Right atrium auricular region (tissue), 2 donors: Measurements from ENCODE around the gene THEM4. TPM values are rescaled to one million over a fixed set of nuclear protein-coding genes. Genes with fewer than 3 reads are reported as not detected.
A peak's percentile ranks its signal among the peaks of the same experiment; 100 is the strongest.

Source experiments
- DNase-seq: peaks from one replicate; pipeline ENCODE4 v3.0.0-alpha.2; 2019; ENCODE audit warnings: low spot score
- H3K27ac ChIP-seq, 2 donors: fragments of 200-600 bp; sonication (generic); 1 replicate in 1 of 2; 2 replicates in 1 of 2; pipeline ENCODE4 v1.5.1; 2016 to 2019
- H3K27me3 ChIP-seq, 2 donors: fragments of 200-600 bp; sonication (generic); one replicate each; pipeline versions ENCODE4 v1.5.1 to v1.6.0; 2017 to 2019
- H3K36me3 ChIP-seq: fragments of 200-600 bp; sonication (generic); one replicate; pipeline ENCODE4 v1.5.1; 2016
- H3K4me1 ChIP-seq, 2 donors: fragments of 200-600 bp; sonication (generic); one replicate each; pipeline versions ENCODE4 v1.5.1 to v1.6.0; 2017 to 2019
- H3K4me3 ChIP-seq, 2 donors: fragments of 200-600 bp; sonication (generic); 1 replicate in 1 of 2; 2 replicates in 1 of 2; pipeline ENCODE4 v1.5.1; 2017 to 2019; ENCODE audit warnings: mild to moderate bottlenecking in 1 of 2, moderate library complexity in 1 of 2
- H3K9me3 ChIP-seq, 2 donors: fragments of 200-600 bp; sonication (generic); one replicate each; pipeline ENCODE4 v1.5.1; 2019
- total RNA-seq, 2 donors: library from RNA; depleted of rRNA; stranded (reverse); fragments of >200 nt; gene quantifications; one replicate each; pipeline ENCODE4 v1.1.0, GENCODE V29; 2016
- TF ChIP-seq, protein P1 (sequence below), 2 donors: fragments of 200-600 bp; sonication (generic); IDR thresholded peaks; one replicate each; pipeline ENCODE4 v1.5.1; 2019; ENCODE audit warnings: antibody characterized with exemption in 2 of 2

Gene THEM4
- total RNA-seq, 2 donors from 2014 or later, result 18.5 to 23.1 TPM

DNA sequence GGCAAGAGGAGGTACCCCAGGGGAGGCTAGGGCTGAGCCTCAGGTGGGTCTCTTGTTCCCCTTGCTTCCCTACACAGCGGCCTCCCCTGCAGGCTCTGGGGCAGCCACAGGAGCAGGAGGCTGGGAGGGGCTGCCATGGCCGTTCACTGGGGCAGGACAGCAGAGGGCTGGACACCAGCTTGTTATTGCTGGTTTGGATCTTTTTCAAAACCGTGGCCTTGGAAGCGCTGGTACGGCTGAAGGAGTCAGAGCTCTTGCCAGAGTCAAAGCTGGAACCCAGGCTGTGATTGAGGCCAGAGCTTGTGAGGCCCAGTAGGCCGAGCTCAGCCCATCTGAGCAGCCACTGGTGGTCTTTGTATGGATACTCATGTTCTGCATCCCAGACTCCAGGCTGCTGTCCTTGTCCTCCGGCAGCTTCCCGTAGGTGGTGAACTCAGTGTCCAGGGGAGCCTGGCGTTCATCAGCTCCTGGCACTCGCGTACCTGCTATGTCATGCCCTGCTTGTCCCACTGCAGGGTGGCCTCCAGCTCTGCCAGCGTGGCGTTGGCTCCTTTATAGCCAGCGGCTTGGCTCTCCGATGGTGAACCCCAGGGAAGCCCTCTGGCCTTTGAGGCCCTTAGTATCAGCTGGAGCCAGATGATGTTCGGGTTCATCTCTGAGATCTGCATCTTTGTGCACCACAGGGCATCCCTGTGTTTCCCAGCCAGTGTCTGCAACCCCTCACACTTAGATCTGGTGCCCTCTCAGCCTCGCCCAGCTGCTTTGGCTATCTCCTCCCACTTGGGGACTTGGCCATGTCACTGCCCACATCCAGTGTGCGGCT lies 40.3 kb upstream of the THEM4 start:
- peaks cover 0 to 30% of the 10 kb centered on the region in 2 donors for H3K4me1 ChIP-seq
- TF ChIP-seq, protein P1, sequence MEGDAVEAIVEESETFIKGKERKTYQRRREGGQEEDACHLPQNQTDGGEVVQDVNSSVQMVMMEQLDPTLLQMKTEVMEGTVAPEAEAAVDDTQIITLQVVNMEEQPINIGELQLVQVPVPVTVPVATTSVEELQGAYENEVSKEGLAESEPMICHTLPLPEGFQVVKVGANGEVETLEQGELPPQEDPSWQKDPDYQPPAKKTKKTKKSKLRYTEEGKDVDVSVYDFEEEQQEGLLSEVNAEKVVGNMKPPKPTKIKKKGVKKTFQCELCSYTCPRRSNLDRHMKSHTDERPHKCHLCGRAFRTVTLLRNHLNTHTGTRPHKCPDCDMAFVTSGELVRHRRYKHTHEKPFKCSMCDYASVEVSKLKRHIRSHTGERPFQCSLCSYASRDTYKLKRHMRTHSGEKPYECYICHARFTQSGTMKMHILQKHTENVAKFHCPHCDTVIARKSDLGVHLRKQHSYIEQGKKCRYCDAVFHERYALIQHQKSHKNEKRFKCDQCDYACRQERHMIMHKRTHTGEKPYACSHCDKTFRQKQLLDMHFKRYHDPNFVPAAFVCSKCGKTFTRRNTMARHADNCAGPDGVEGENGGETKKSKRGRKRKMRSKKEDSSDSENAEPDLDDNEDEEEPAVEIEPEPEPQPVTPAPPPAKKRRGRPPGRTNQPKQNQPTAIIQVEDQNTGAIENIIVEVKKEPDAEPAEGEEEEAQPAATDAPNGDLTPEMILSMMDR (IDR thresholded peaks at IDR 0.05), result no peak
- no peak for DNase-seq

DNA sequence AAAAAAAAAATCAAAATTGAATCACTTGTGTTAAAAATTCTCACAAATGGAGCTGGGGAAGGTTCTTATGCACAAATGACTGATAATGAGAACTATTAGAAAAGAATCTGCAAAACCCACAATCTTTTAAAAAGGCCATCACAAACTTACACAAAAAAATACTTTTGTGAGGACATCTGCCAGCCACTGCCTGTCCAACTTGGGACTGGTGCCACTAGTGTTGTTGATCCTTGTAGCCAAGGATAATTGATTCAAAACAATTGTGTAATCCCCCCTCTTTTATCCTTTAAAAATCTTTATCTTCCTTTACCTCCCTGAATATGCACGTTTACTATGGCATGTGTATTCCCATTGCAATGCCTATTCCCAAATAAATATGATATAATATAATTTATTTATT lies 39.2 kb upstream of the THEM4 start:
- H3K4me1 ChIP-seq, result peaks cover 0 to 38% of the 10 kb centered on the region in 2 donors
- no peak overlapping the region for H3K27ac ChIP-seq
- DNase-seq, result no peak
- H3K27me3 ChIP-seq, result no peaks in the 10 kb centered on the region
- TF ChIP-seq, protein P1 (IDR thresholded peaks at IDR 0.05), result no peak
- H3K9me3 ChIP-seq, result no peaks in the 10 kb centered on the region
- H3K4me3 ChIP-seq, result no peak overlapping the region
- no peaks in the 10 kb centered on the region for H3K36me3 ChIP-seq

More for the DNA sequence above, 40.3 kb upstream of the THEM4 start:
- no peaks in the 10 kb centered on the region for H3K27me3 ChIP-seq
- H3K4me3 ChIP-seq, result no peak overlapping the region
- H3K27ac ChIP-seq, result no peak overlapping the region
- no peaks in the 10 kb centered on the region for H3K36me3 ChIP-seq
- no peaks in the 10 kb centered on the region for H3K9me3 ChIP-seq

DNA sequence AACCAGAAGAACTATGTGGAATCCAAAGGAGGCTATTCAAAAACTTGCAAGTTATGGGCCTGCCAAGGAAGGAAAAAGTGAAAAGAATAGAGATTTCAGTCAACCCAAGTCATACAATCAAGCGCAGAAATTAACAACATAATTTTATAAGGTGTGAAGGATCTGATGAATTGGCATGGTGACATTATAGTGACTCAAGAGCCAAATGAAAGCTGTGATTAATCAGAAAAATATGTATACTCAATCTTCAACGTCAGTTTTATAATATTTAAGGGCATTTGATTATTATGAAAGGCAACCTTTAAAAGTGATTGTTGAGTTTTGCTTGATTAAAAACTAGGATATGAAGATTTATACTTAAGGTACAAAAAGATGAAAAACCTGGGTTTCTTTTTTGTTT lies 37.8 kb upstream of the THEM4 start:
- Histone ChIP-seq H3K27ac (peak overlapping the region in 1 of 2 donors; percentile 89), H3K4me1 (peaks cover 0 to 49% of the 10 kb centered on the region in 2 donors), H3K4me3 (no peak overlapping the region), H3K9me3 (no peaks in the 10 kb centered on the region), H3K27me3 (no peaks in the 10 kb centered on the region), H3K36me3 (no peaks in the 10 kb centered on the region)
- no peak for DNase-seq
- TF ChIP-seq, protein P1 (IDR thresholded peaks at IDR 0.05), result no peak

DNA sequence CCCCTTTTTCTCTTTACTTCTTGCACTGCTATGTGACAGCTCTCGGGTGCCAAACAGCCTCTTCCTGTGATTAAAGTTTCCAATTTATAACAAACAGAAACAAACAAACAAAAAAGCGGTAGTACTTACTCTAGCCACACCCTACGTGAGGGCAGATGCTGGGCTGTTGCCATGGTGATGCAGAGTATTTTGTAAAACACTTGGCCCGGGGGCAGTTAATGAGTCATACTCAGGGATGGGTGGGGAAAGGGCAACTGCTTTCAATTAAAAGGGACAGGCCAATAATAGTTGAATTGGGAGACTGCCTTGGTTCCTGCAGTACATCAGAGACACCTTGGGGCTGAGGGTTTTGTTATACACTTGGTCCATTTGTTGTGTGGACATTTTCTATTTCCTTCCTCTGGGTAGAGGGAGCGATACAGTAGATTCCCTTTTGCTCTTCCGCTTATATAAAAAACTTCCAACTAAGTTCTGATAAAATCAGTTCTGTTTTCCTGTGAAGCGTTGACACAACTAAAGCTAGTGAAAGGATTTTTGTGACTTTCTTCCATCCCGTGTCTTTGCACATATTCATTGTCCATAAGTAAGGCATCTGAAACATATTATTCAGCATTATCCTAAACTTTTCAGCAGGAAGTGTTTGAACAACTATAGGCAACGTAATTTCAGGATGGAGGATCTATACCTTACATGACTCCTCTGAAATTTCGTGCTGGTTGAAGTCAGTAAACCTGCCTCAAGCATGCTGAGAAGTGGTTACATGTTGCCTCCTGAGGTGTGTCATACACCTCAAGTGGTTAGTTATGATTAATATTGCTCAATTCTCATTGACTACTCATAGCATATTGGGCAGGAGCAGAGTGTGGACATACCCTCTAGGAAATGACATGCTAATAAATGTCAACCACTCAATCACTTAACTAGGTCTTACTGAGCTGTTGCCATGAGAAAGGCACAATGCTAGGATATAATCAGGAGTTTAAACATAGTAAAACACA lies 36.7 kb upstream of the THEM4 start:
- TF ChIP-seq, protein P1 (IDR thresholded peaks at IDR 0.05), result no peak
- peak; percentile 98 for DNase-seq
- no peaks in the 10 kb centered on the region for H3K9me3 ChIP-seq
- no peak overlapping the region for H3K4me3 ChIP-seq
- H3K4me1 ChIP-seq, result peaks cover 0 to 60% of the 10 kb centered on the region in 2 donors
- H3K27me3 ChIP-seq, result no peaks in the 10 kb centered on the region
- H3K27ac ChIP-seq, result peak overlapping the region; percentile 78 to 89
- H3K36me3 ChIP-seq, result no peaks in the 10 kb centered on the region

DNA sequence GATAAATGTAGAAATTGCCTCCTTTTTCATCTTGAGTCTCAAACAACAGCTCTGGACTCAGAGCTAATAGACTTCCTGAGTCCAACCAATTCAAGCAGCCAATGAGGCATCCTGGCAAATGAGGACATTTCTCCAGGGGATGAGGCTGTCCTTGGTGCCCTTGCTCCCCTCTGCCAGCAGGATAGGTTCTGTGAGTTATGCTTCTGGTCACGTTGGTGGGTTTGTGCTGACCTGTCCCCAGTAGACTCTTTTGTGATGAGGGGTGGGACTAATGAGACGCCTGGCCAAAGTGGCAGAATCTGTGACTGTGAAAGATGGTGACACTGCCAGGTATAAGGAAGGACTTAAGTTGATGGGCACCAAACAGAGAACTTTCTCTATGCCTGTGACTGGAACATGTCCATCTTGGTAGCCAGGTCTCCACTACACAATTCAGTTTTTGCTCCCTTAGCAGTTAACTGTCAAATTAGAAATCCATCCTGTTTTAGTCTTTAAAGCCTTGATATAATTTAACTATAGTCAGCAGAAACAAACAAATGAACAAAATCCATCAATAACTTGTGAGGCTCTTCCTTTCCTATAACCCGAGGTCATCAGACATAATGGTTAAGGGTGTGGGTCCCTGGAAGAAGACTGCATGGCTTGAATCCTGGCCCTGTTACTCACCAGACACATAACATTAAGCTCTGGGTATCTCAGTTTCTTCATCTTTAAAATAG lies 35.7 kb upstream of the THEM4 start:
- Histone ChIP-seq H3K4me1 (peaks cover 0 to 70% of the 10 kb centered on the region in 2 donors), H3K27me3 (no peaks in the 10 kb centered on the region), H3K36me3 (no peaks in the 10 kb centered on the region), H3K4me3 (no peak overlapping the region), H3K9me3 (no peaks in the 10 kb centered on the region), H3K27ac (peak overlapping the region; percentile 78 to 89)
- TF ChIP-seq, protein P1 (IDR thresholded peaks at IDR 0.05), result no peak
- no peak for DNase-seq
